NCI-H446 (cell line): ENCODE results near the gene CARMIL3.
"Not testable (repeated sequence)": the region's sequence is repeated elsewhere in the genome, so short reads cannot be mapped to it uniquely, and the experiment has no call there.

Source experiments
- DNase-seq, 2 experiments: peaks; one replicate each; lab custom pipeline; 2025; lab: John Stamatoyannopoulos, UW

The CARMIL3 gene, protein sequence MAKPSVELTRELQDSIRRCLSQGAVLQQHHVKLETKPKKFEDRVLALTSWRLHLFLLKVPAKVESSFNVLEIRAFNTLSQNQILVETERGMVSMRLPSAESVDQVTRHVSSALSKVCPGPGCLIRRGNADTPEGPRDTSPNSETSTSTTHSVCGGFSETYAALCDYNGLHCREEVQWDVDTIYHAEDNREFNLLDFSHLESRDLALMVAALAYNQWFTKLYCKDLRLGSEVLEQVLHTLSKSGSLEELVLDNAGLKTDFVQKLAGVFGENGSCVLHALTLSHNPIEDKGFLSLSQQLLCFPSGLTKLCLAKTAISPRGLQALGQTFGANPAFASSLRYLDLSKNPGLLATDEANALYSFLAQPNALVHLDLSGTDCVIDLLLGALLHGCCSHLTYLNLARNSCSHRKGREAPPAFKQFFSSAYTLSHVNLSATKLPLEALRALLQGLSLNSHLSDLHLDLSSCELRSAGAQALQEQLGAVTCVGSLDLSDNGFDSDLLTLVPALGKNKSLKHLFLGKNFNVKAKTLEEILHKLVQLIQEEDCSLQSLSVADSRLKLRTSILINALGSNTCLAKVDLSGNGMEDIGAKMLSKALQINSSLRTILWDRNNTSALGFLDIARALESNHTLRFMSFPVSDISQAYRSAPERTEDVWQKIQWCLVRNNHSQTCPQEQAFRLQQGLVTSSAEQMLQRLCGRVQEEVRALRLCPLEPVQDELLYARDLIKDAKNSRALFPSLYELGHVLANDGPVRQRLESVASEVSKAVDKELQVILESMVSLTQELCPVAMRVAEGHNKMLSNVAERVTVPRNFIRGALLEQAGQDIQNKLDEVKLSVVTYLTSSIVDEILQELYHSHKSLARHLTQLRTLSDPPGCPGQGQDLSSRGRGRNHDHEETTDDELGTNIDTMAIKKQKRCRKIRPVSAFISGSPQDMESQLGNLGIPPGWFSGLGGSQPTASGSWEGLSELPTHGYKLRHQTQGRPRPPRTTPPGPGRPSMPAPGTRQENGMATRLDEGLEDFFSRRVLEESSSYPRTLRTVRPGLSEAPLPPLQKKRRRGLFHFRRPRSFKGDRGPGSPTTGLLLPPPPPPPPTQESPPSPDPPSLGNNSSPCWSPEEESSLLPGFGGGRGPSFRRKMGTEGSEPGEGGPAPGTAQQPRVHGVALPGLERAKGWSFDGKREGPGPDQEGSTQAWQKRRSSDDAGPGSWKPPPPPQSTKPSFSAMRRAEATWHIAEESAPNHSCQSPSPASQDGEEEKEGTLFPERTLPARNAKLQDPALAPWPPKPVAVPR (N-terminal part only)

DNA sequence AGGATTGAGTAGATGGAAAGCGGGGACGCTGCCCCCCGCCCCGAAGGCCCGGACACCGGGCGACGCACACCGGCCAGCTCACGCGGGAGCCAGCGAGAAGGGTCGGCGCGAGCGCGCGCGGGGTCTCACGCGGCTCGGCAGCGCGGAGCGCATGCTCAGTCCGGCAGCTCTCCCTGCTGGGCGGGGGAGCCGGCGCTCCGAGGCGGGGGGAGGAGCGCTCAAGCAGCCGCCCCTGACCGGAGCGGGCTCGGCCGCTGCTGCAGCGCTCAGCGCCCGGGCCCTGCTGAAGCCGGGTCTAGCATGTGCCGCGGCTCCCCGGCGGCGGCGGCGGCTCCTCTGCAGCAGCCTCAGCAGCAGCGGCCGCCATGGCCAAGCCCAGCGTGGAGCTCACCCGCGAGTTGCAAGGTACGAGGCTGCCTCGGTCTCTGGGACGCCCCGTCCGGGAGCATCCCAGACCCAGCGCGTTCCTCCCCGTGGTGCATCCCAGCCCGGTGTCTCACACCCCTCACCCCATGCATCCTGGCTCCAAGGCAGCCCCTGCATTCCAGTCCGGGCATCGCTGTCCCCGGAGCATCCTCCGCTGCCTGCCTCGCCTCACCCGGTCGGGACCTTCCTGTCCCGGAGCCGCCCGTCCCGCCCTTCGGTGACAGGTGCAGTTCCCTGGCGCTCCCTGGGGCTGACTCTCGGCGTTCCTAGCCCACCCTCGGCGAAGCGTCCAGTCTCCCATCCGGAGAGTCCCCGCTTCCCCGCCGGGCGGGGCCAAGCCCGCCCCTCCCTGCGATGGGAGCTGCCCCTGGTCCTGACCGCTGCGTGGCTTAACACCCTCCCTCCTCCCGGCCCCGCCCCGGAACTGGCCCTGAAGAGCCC, at the start of gene CARMIL3:
CARMIL3 (plus strand) TSS at position 221 of the 867 bp plus-strand sequence; CDS start at position 366, 145 bp downstream.
- peak in 1 of 2 experiments; percentile 88 for DNase-seq

DNA sequence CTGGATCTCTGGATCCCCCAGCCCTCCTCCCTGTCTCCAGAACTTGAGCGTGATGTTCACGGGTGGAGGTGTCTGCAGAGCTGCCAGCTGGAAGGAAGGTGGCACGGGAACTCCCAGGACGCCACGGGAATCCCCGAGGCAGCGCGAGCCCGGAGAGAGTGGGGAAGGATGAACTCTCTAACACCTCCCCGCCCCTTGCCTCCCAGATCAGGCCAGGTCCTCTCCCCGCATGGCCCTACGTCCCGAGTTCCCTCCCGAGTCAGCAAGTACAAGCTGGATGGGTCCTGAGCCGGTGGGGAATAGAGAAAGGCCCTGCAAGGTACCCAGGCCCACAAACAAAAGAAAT, 45.4 kb upstream of the CARMIL3 start:
- not testable (repeated sequence) for DNase-seq

DNA sequence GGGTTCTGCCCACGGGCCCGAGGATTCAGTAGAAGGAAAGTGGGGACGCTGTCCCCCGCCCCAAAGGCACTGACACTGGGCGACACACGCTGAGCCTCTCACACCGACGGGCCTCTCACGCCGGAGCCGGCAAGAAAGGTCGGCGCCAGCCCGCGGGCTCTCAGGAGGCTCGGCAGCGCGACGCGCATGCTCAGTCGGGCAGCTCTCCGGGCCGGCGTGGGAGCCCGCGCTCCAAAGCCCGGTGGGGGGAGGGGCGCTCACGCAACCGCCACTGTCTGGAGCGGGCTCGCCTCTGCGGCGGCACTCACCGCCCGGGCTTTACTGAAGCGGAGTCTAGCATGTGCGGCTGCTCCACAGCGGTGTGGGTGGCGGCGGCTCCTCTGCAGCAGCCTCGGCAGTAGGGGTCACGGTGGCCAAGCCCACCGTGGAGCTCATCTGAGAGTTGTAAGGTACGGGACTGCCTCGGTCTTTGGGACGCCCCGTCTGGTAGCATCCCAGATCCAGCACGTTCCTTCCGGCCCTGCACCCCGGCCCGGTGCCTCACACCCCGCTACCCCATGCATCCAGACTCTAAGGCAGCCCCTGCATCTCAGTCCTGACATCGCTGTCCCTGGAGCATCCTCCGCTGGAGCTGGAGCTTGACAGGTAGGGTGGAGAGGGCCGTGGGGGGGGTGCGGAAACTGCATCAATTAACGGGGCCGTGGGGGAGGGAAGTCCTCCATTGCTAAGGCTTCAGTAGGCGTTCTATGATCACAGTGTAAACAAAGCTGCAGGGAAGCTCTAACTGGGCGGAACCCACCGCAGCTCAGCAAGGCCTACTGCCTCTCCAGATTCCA, 44.8 kb upstream of the CARMIL3 start:
- peak in 1 of 2 experiments; percentile 36 for DNase-seq

DNA sequence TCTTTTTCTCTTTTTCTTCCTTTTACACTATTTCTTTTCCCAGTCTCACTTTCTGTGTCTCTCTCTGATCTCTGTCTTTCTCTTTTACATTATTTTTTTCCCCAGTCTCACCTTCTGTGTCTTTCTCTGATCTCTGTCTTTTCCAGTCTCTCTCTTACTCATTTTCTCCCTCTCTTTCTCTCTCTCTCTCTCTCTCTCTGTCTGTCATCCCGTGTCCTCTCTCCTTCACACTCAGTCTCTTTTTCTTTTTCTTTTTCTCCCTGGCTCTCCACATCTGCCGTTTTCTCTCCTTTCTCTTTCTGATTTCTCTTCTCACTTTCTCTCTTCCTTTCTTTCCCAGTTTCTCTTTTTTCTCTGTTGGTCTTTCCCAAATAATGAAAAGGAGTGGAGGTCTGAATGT, 40.8 kb upstream of the CARMIL3 start:
- no peak for DNase-seq

DNA sequence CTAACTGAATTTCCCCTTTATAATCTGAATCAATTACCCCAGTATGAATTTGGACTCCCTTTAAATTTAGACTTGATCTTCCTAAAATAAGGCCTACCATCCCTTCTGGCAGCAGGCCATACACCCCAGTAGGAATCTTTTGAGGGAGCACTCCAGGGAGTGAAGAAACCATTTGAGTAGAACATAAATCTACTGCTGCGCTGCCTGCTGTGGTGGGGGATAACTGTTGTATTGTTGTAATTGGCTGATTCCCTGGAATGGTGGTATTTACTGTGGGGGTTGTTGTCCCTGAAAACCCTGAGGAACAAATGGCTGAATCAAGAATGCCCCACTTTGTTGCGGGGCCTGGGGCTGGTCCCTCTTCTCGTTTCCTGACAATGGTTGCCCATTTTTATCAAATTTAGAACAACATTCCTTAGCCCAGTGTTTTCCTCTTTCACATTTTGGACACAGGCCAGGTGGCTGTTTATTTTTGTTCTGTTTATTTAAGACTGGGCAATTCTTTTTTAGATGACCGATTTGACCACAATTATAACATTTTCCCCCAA, 39.0 kb upstream of the CARMIL3 start:
- DNase-seq, result not testable (repeated sequence)

DNA sequence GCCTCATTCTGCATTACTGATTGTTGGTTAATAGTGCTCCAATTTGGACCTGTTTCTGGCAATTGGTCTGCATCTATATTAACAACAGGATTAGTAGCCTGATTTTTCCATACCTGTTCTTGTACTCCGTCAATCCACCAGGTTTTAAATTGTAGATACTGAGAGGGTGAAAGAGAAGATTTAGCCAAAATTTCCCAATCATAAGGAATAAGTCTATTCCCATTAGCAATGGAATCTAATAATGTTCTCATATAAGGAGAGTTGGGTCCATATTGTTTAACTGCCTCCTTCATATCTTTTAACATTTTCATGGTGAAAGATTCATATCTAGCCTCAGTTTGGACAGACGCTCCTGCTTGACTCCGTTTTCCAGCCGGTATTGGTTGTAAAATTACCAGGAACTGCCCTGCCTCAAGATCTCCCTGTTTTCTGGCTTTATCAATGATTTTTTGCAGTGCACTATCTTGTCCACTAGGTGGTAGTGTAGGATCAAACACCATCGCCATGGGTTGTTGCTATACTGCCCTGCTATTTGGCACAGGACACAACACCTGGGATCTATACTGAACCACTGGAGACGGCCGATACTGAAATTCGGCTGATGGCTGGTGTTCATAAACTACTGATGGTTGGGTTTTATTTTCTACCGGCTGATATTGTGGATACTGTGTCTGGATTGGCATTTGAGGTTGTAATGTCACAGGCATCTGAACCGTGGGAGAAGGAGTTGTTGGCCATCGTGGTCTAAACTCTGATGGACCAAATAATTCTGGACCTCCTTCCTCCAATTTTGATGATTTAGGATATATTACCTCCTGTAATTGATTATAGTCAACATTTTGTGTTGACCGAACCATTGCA, 37.9 kb upstream of the CARMIL3 start:
- peak; percentile 59 to 87 for DNase-seq

DNA sequence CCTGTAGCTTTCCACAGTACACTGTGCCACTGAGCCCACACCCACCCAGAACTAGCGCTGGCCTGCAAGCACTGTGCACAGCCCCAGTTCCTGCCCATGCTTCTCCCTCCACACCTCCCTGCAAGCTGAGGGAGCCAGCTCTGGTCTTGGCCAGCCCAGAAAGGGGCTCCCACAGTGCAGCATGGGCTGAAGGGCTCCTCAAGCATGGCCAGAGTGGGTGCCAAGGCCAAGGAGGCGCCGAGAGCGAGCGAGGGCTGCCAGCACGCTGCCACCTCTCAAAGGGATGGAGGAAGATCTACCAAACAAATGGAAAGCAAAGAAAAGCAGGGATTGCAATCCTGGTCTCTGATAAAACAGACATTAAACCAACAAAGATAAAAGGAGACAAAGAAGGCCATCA, 36.1 kb upstream of the CARMIL3 start:
- not testable (repeated sequence) for DNase-seq

DNA sequence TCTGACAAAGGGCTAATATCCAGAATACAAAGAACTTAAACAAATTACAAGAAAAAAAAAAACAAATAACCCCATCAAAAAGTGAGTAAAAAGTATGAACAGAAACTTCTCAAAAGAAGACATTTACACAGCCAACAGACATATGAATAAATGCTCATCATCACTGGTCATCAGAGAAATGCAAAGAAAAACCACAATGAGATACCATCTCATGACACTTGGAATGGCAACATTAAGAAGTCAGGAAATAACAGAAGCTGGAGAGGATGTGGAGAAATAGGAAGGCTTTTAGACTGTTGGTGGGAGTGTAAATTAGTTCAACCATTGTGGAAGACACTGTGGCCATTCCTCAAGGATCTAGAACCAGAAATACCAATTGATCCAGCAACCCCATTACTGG, 32.8 kb upstream of the CARMIL3 start:
- not testable (repeated sequence) for DNase-seq

DNA sequence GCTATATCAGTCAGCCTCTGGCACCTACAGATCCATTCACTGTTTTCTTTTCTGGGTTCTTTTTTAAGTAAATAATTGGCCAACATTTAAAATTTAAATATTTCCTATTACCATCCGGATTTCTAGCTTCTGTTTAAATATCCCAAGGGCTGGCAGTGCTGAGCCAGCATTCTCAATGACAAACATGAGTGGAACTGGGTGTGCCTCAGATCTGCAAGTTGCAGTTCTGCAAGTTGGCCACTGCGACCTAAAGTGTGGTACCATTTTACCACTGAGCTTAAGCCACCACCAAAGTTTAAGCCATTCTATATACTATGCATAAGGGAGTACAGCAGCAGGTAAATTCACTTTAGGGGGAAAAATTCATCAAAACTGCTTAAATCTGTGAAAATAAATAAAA, 31.9 kb upstream of the CARMIL3 start:
- DNase-seq, result not testable (repeated sequence)

DNA sequence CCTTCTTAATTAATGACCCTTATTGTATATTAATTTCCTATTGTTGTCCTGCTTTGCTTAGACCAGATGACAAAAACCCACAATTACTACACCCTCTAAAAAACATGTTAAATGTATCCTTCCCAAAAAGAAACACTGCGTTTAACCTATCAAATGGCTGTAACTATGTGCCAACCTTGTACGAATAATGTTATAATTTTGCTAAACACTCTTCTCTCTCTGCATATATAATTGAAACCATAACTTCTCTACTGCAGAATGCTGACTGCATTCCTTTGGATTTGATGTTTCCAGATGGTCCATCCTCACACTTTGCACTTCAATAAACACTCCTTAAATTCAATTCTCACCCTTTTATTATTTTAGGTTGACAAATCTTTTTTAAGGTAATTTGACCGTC, 31.3 kb upstream of the CARMIL3 start:
- DNase-seq, result not testable (repeated sequence)

DNA sequence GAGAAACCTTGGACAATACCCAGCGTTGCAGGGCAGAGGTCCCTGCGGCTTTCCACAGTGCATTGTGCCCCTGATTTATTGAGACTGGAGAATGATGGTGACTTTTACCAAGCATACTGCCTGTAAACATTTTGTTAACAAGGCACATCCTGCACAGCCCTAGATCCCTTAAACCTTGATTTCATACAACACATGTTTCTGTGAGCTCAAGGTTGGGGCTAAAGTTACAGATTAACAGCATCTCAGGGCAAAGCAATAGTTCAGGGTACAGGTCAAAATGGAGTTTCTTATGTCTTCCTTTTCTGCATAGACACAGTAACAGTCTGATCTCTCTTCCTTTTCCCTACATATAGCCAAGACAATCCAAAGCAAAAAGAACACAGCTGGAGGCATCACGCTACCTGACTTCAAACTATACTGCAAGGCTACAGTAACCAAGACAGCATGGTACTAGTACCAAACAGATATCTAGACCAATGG, 26.8 kb upstream of the CARMIL3 start:
- not testable (repeated sequence) for DNase-seq

DNA sequence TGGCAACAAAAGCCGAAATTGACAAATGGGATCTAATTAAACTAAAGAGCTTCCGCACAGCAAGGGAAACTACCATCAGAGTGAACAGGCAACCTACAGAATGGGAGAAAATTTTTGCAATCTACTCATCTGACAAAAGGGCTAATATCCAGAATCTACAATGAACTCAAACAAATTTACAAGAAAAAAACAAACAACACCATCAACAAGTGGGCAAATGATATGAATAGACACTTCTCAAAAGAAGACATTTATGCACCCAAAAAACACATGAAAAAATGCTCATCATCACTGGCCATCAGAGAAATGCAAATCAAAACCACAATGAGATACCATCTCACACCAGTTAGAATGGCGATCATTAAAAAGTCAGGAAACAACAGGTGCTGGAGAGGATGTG, 22.1 kb upstream of the CARMIL3 start:
- DNase-seq, result not testable (repeated sequence)

DNA sequence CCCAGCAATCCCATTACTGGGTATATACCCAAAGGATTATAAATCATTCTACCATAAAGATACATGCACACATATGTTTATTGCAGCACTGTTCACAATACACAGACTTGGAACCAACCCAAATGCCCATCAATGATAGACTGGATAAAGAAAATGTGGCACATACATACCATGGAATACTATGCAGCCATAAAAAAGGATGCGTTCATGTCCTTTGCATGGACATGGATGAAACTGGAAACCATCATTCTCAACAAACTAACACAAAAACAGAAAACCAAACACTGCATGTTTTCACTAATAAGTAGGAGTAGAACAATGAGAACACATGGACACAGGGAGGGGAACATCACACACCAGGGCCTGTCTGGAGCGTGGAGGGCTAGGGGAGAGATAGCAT, 20.5 kb upstream of the CARMIL3 start:
- not testable (repeated sequence) for DNase-seq

DNA sequence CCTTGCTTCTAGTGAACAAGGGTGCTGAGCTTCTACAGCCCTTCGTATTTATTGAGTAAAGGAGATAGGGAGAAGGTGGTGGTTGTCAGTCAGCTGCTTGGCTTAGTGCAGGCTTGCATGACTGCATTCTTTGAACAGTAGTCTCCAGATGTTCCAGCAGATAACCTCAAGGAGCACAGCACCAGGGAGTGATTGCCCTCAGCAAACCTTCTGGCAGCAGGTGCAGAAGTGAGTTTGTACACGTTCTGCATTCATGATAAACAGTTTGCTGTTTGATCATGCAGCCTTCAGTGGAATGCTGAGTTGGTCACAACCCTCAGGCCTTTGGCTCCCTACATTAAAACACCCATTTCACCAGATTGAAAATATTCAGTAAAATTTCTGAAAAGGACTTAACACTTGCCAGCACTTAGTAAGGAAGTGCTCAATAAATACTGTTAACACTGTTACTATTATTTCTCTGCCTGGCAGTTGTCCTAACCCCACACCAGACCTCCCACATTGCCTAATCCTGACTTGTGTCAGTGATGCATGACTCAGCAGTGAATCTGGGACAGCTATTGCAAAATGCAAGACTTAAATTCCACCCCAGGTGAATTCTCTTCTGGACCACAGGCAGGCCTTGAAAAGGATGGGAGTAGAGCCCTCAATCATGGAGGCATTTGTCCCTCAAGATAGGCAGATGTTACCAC, 18.9 kb upstream of the CARMIL3 start:
- no peak for DNase-seq

DNA sequence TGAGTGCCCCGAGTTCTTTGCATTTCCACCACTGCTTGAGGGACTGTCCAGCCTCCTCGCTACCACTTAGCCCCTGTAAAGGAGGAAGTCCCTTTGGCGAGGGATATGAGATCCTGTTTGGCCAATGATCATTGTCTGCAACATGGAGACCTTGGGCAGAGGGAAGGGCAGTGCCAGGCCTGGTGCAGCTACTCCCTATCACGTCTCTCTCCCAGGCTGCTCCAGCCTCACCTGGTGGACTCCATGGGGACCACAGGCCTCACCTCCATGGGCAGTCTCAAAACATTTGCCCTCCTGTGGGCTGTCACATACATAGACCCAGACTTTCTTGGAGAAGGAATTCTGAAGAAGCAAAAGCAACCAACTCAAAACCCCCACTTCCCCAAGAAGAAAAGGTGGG, 16.0 kb upstream of the CARMIL3 start:
- DNase-seq, result peak in 1 of 2 experiments; percentile 34

DNA sequence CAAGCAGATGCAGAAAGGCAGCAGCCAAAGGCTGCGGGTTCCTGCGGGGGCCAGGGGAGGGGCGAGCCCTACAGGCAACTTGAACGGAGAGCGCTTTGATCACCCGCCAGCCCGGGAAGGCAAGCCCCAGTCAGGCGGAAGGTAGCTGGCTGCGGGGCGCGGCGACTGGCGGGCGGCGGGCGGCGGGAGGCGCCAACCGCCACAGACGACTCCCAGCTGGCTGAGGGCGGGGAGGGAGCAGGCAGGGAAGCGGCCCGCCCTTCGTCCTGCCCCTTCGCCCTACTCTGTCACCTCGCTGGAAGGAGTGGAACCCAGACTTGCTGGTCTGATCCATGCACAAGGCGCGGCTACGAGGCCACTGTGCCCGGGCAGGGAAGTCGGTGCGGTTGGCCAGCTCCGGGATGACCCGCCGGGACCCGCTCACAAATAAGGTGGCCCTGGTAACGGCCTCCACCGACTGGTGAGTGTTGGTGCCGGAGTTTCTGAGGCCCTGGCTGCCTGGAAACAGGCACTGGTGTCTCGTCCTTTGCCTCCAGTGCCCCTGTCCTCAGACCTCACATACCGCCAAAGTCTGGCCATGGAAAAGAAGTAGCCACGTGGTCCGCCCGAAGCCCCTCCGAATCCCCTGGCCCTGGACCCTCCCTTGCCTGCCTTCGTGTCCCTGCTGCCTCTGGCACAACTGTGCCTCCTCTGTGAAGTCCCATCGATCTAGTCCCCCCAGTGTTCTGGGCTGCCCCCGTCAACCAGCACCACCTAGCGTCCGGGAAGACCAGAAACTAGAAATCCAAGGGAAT, 15.4 kb upstream of the CARMIL3 start:
- DNase-seq, result peak; percentile 78 to 92

DNA sequence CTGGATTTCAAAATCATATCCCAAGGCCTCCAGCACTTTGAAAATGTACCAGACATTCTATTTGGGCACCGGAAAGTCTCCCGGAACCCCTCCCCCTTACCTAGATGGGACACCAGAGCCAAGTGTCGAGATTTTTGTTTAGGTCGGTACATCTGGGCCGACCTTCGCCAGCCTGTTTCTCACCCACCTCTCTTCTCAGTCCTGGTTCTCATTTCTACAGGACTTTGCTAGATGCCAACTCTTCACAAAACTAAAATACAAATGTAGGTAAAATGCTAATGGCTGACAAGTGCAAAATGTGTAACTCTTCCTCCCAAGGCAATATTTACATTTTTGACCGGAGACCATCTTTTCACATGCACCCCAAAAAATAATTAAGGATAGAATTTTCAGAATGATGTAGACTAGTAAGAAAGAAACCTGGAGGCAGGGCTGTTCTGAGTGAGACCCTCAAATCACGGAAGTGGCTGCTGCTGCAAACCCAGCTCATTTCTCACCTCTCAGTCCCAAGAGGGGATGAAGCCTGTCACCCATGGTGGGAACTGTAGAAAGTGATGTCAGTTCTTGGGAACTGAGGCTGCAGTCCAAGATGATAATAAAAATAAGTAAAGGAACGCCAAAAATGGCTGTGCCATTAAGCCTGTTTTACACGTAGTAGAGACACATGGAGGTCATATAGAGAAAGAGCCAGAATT, 14.7 kb upstream of the CARMIL3 start:
- DNase-seq, result not testable (repeated sequence)
